ENCODE data around the gene C1QC.

C1QC gene

GRCh38 chr1:22643381-22643780, at the start of gene C1QC:
Gene C1QC, plus strand, starts transcription at chr1:22643633. Its CDS starts 391 bp downstream, at chr1:22644024.
- no peak for DNase-seq

GRCh38 chr1:22594396-22594795, 49.0 kb upstream of the C1QC start:
- no peak for DNase-seq

- DNase-seq, result no peak
Observed at GRCh38 chr1:22595108-22595507, 48.3 kb upstream of the C1QC start.

- DNase-seq, result no peak
Observed at GRCh38 chr1:22597301-22597965, 46.0 kb upstream of the C1QC start.

- DNase-seq, result no peak
Observed at GRCh38 chr1:22597996-22598395, 45.4 kb upstream of the C1QC start.

- no peak for DNase-seq
Observed at GRCh38 chr1:22598736-22599135, 44.7 kb upstream of the C1QC start.

GRCh38 chr1:22600071-22600816, 43.2 kb upstream of the C1QC start:
- DNase-seq, result no peak

- no peak for DNase-seq
Observed at GRCh38 chr1:22600817-22601605, 42.4 kb upstream of the C1QC start.

- no peak for DNase-seq
Observed at GRCh38 chr1:22601610-22602009, 41.8 kb upstream of the C1QC start.

- DNase-seq, result no peak
Observed at GRCh38 chr1:22602060-22602740, 41.2 kb upstream of the C1QC start.

GRCh38 chr1:22606161-22606560, 37.3 kb upstream of the C1QC start:
- DNase-seq, result no peak

- DNase-seq, result no peak
Observed at GRCh38 chr1:22607154-22607553, 36.3 kb upstream of the C1QC start.

GRCh38 chr1:22608361-22608760, 35.1 kb upstream of the C1QC start:
- DNase-seq, result no peak

GRCh38 chr1:22609291-22609690, 34.1 kb upstream of the C1QC start:
- no peak for DNase-seq

GRCh38 chr1:22611530-22611947, 31.9 kb upstream of the C1QC start:
- no peak for DNase-seq

- DNase-seq, result no peak
Observed at GRCh38 chr1:22612671-22613571, 30.5 kb upstream of the C1QC start.

- no peak for DNase-seq
Observed at GRCh38 chr1:22613572-22613918, 29.9 kb upstream of the C1QC start.

GRCh38 chr1:22613951-22614350, 29.5 kb upstream of the C1QC start:
- DNase-seq, result no peak

GRCh38 chr1:22615886-22616285, 27.5 kb upstream of the C1QC start:
- no peak for DNase-seq

- no peak for DNase-seq
Observed at GRCh38 chr1:22616571-22616970, 26.9 kb upstream of the C1QC start.

- no peak for DNase-seq
Observed at GRCh38 chr1:22618056-22618455, 25.4 kb upstream of the C1QC start.

GRCh38 chr1:22619252-22619651, 24.2 kb upstream of the C1QC start:
- DNase-seq, result no peak
